GM21825 (cell line): ENCODE measurements around the gene HIP1.
A peak's percentile ranks its signal among the peaks of the same experiment; 100 is the strongest.
"Not testable (repeated sequence)": the region's sequence is repeated elsewhere in the genome, so short reads cannot be mapped to it uniquely, and the experiment has no call there.

Source experiments
- ATAC-seq: cut with Tn5 transposase; IDR thresholded peaks from one replicate; pipeline ENCODE4 v1.9.1; 2021; ENCODE audit warnings: mild to moderate bottlenecking, moderate library complexity; ENCODE audit not compliant: unreplicated experiment

HIP1 gene

DNA sequence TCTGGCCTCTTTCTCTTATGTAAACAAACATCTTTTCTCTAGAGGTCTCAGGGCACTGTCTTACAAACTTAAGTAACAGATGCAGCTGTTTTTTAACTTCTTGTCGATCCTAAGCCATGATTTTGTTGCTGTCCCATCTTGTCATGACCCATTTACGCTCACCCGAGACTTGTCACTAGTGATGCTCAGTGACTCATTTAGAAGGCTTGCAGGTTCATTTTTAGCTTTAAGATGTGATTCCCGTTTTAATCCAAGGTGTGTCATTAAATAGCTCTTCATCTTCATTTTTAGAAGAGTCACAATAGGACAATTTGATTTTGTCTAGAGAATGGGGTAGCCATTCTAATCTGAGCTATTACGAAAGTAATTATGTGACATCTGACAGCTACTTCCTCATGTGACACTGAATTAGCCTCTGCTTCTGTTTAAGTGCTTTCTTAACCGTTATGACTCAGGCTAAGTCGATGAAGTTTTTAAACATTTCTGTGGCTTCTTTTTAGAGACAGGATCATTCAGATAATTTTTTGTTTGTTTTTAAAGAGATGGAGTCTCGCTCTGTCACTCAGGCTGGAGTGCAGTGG, 203.9 kb downstream of the HIP1 start:
- ATAC-seq = peak; percentile 50

DNA sequence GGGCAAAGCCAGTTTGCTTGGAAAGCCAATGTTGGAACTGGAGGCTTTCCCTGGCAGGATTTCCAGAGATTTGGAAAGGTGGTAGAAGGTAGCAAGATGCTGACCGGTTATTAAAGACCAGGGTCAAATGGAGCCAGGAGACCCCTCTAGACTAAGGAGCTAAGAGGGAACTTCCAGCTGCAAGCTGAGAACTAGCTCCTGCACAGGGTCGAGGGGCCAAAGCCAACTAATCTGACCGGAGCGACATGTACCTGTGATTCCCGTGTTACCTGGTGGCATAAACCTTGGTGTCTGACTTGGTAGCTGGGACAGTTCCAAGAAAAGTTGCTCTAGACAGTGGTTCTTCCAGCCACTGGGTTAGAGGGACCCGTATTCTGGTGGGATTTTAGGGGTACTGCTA, 204.8 kb downstream of the HIP1 start:
- ATAC-seq = no peak

DNA sequence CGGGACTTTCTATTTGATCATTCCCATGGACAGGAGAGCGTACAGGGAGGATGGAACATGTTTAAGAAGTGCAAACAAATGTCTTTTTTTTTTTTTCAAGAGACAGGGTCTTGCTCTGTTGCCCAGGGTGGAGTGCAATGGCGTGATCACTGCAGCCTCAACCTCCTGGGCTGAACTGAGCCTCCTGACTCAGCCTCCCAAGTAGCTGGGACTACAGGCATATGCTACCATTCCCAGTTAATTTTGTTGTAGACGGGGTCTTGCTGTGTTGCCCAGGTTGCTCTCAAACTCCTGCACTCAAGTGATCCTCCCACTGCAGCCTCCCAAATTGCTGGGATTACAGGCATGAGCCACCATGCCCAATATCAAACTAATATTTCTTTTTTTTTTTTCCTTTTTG, 206.1 kb downstream of the HIP1 start:
- ATAC-seq = no peak

DNA sequence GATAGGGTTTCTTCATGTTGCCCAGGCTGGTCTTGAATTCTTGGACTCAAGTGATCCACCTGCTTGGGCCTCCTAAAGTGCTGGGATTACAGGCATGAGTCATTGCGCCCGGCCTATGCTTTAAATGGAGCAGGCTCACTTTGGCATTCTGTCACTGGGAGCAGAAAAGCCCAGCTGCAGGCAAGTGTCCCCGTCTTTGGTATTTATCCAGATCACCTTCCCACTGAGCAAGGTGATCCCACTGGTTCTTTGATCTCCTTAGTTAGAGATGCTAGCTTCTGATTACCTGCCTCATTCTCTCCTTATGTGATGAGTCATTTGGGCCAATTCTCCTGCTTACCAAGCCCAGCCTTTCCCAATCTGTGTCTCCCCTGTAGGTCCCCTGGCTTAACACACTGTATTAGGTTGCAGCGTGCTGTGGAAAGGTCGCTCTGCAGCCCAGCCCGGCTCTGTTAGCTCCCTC, 207.4 kb downstream of the HIP1 start:
- ATAC-seq = no peak

DNA sequence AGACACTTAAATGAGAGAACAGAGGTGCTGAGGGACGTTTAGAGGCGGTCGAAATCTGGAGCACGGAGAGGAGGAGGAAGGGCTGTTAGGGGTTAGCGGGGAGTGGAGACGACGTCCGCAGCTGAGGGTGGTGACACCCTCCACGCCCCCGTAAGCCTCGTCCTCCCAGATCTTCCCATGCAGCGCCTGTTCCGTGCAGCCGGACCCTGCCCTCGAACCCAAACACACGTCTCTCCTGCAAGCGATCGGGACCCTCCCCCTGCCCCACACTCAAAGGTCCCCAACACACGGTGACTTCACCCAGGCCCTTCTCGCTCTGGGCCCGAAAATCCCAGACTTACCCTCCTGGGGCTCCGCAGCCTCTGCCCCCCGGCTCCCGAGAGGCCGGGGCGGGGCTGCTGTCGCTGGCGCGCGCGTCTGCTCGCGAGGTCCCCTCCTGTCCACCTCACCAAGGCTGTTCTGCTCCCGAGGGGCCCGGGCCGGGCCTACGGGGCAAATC, 211.5 kb downstream of the HIP1 start:
- not testable (repeated sequence) for ATAC-seq

DNA sequence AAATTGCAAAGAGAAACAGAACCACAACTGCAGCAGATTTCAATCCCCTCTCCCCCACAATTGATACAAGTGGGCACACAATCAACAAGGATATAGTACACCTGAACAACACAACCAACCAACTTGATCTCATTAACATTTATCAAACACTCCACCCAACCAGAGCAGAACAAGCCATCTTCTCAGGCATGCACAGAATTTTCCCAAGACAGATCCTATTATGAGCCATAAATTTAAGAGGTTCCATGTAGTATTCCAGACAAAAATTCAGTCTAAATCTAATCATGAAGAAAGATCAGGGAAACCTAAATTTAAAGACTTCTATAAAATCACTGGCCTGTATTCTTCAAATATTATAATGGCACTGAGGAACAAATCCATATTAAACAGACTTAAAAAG, 217.0 kb downstream of the HIP1 start:
- not testable (repeated sequence) for ATAC-seq

DNA sequence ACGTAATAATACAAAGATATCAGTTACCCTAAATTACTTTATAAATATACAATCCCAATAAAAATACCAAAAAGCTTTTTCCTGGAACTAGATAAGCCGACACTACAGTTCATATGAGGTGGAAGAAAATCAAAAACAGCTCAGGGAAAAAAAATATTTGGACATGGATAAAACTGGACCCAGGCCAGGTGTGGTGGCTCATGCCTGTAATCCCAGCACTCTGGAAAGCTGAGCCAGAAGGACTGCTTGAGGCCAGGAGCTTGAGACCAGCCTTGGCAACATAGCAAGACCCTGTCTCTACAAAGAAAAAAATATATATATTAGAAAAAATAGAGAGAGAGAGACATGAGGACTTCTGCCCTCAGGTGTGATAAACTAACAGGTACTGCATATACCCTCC, 219.9 kb downstream of the HIP1 start:
- ATAC-seq = not testable (repeated sequence)

DNA sequence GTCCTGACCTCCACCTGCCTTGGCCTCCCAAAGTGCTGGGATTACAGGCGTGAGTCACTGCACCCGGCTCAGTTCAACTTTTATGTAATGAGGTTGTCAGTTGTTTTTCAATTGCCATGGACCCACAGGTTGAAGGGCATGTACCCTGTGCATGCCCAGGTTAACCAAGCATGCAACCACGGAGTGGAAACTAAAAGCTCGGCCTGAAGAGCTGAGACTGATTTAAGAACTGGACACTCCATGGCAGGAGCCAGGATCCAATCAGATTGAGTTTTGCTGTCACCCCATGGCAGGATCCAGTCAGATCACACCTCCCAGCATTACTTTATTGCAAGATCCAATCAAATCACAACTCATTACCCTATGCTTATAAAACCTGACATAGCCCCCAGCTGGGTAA, 229.7 kb downstream of the HIP1 start:
- not testable (repeated sequence) for ATAC-seq

DNA sequence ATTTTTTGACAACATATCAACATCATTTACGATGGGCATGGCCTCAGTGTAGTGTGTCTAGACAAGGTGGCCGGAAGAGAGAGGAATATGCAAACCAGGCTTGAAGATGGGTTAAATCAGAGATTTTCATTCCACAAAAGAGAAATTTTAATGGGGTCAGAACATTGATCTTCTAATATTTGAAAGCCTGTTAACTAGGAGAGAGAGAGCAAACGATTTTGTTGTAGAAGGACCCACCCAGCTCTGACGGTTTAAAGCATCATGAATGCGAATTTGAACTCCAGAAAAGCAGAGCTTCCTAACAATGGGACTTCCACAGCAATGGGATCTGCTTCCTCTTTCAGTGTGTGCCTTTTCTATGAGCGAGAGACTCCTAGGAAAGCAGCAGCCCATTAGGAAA, 246.7 kb downstream of the HIP1 start, which contains the start of gene SPDYE5:
SPDYE5 (plus strand) TSS at position 301 of the 400 bp plus-strand sequence. CDS start 1,728 bp downstream, outside the sequence.
- ATAC-seq = not testable (repeated sequence)

DNA sequence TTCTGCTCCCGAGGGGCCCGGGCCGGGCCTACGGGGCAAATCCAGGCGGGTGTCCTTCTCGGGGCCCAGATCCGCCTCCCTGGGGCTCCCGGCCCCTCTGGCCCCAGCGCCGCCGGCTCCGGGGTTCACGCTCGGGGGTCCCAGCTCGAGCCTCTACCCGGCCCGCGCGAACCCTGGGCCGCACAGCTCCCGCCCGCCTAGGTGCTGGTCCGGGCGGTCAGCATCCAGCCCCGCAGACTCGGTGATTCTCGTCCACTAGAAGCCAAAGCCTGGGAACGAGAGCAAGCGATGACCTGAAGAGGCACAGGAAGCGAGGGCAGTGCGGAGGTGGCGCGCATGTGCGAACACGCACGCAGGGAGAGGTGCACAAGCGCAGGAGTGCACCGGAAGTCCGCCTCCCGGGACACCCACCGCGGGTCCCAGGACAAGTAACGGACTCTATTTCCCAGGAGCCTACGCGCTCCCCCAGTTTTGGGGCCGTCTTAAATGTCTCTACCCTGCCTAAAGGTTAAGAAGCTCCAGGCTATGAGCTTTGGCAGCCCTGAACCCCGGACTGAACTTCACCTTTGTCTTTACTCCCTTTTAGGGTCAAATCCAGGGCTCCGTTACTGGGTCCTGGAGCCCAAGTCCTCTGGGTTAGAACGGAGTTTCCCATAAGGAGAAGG, 252.6 kb downstream of the HIP1 start, which contains the start of gene POM121C:
POM121C (minus strand) TSS at position 321 of the 665 bp plus-strand sequence. CDS start 44,803 bp downstream, outside the sequence.
- ATAC-seq = peak; percentile 100

DNA sequence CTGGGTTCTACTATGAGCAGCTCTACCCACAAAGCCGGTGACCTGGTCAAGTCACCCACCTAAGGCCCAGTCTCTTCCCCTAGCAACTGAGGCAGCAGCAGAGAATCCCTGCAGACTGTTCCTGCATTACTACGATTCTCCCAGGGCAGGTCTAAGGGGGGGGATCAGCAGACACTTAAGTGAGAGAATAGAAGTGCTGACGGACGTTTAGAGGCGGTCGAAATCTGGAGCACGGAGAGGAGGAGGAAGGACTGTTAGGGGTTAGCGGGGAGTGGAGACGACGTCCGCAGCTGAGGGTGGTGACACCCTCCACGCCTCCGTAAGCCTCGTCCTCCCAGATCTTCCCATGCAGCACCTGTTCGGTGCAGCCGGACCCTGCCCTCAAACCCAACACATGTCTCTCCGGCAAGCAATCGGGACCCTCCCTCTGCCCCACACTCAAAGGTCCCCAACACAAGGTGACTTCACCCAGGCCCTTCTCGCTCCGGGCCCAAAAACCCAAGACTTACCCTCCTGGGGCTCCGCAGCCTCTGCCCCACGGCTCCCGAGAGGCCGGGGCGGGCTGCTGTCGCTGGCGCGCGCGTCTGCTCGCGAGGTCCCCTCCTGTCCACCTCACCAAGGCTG, 253.3 kb downstream of the HIP1 start:
- ATAC-seq = peak; percentile 7
